Spleen (tissue), 7 donors: ENCODE results near the gene FHIT.

ENCODE experiments used
- POLR2A ChIP-seq, 3 donors: fragments of 450-650 bp; IDR thresholded peaks; one replicate each; pipeline ENCODE4 v1.5.1; 2017; ENCODE audit warnings: antibody characterized with exemption in 3 of 3, mild to moderate bottlenecking in 1 of 3
- POLR2AphosphoS5 ChIP-seq, 3 donors: sonication (generic); formaldehyde crosslinking; IDR thresholded peaks; one replicate each; pipeline ENCODE4 v1.5.1; 2017; ENCODE audit warnings: antibody characterized with exemption in 3 of 3
- TF ChIP-seq, protein P1 (sequence below), 11 experiments: fragments of 200-600 bp in 7 of 11; fragments of 450-650 bp in 4 of 11; sonication (generic) in 4 of 11; IDR thresholded peaks in 8 of 11; conservative IDR thresholded peaks in 3 of 11; 1 replicate in 7 of 11; 2 replicates in 4 of 11; pipeline versions ENCODE4 v1.4.0 to v1.8.0; 2016 to 2021; ENCODE audit warnings: antibody characterized with exemption in 11 of 11, inconsistent platforms in 4 of 11, mild to moderate bottlenecking in 1 of 11
- donor health status: DM: no; HTN: no; CAD: no; lungs with moderate emphysema.
- donor health status: DM: no; HTN: no; CAD: no.
- donor health status: DM: no; HTN: no; CAD: no.

DNA sequence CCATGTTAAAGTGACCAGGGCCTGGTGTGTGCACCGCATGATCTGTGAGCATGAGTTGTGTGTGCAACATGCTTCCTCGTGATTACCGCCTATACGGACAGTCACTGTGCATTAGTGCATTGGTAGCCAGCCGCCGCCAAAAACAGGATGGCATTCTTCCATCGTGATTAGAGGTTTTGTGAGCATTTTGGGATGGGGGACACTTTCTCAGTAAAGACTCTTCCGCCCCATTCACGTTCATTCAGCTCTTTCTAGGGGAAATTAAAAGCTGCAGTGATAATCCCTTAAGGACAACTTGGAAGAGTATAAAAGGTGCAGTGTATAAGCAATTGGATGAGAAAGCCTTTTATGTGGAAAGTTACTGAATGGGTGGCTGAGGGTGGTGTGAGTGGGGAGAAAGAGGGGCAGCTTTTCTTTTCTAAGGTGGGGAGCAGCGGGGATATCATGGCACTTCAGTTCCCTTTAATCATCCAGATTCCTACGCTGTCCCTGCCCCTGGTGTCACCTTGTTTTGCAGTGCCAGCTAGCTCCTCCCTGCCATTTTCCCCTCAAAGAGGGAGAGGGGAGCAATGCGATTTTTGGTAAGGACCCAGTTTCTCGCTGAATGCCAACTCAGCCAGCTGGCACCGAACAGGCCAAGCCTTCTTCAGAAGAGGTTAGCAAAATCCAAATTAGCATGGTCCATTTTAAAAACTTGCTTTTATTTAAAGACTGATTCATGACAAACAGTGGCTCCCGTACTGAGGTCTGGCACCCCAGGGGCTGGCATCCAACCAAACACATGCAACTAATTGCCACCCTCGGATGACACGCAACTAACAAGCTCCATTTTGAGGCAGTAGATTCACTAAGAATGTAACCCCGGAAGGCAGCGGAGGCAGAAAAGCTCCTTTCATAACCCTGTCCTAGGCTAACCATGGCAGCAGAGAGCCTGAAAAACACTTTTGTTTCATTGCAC is 447.8 kb downstream of the FHIT start:
- TF ChIP-seq, protein P1, sequence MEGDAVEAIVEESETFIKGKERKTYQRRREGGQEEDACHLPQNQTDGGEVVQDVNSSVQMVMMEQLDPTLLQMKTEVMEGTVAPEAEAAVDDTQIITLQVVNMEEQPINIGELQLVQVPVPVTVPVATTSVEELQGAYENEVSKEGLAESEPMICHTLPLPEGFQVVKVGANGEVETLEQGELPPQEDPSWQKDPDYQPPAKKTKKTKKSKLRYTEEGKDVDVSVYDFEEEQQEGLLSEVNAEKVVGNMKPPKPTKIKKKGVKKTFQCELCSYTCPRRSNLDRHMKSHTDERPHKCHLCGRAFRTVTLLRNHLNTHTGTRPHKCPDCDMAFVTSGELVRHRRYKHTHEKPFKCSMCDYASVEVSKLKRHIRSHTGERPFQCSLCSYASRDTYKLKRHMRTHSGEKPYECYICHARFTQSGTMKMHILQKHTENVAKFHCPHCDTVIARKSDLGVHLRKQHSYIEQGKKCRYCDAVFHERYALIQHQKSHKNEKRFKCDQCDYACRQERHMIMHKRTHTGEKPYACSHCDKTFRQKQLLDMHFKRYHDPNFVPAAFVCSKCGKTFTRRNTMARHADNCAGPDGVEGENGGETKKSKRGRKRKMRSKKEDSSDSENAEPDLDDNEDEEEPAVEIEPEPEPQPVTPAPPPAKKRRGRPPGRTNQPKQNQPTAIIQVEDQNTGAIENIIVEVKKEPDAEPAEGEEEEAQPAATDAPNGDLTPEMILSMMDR (IDR thresholded peaks at IDR 0.05 in 8 of 11, conservative IDR thresholded peaks at IDR 0.05 in 3 of 11), result no peak
- TF ChIP-seq POLR2A (IDR thresholded peaks at IDR 0.05) (no peak), POLR2AphosphoS5 (IDR thresholded peaks at IDR 0.05) (no peak)
